T-cell (primary cell): ENCODE measurements around the gene BRD2. TPM values are rescaled to one million over a fixed set of nuclear protein-coding genes. Genes with fewer than 3 reads are reported as not detected.
A peak's percentile ranks its signal among the peaks of the same experiment; 100 is the strongest.

Experiments
- ATAC-seq, 4 experiments: fragments of 200-7000 bp in 3 of 4; fragments of 150-1000 bp in 1 of 4; cut with Tn5 transposase; replicated peaks in 1 of 4; 1 replicate in 3 of 4; 2 replicates in 1 of 4; pipeline ENCODE4 v1.10.0; 2021; ENCODE audit warnings: moderate library complexity in 3 of 4, mild to moderate bottlenecking in 2 of 4, moderate number of reproducible peaks in 1 of 4
- CTCF ChIA-PET, 2 donors: fragments of 300-600 bp; sonication (Branson Sonifier 250); formaldehyde crosslinking; loops; one replicate each; lab custom pipeline; 2022; ENCODE audit warnings: antibody characterized with exemption in 2 of 2; lab: Charles Lee
- POLR2A ChIA-PET, 2 donors: fragments of 300-600 bp; sonication (Branson Sonifier 250); formaldehyde crosslinking; loops; one replicate each; lab custom pipeline; 2022; ENCODE audit warnings: antibody characterized with exemption in 2 of 2; lab: Charles Lee
- DNase-seq, 35 experiments: peaks; one replicate each; pipeline versions ENCODE4 v3.0.0 to v3.0.0-alpha.2; 2013 to 2023
- H3K27ac ChIP-seq: one replicate; pipeline ENCODE4 v1.5.1; 2013; ENCODE audit warnings: low read length
- H3K27me3 ChIP-seq, 2 experiments: replicated peaks in 1 of 2; 1 replicate in 1 of 2; 2 replicates in 1 of 2; pipeline versions ENCODE4 v1.6.1 to v1.7.0; 2013; ENCODE audit warnings: low read length in 1 of 2, mixed read lengths in 1 of 2; ENCODE audit not compliant: control insufficient read depth in 2 of 2, insufficient read depth in 2 of 2; ENCODE audit errors: extremely low read depth in 1 of 2
- H3K36me3 ChIP-seq, 2 donors: 1 replicate in 1 of 2; 2 replicates in 1 of 2; pipeline versions ENCODE4 v1.6.1 to v1.7.0; 2013; ENCODE audit warnings: low read length in 1 of 2; ENCODE audit not compliant: control insufficient read depth in 2 of 2, insufficient read depth in 1 of 2; ENCODE audit errors: extremely low read depth in 1 of 2
- H3K4me1 ChIP-seq, 2 experiments: 1 replicate in 1 of 2; 2 replicates in 1 of 2; pipeline versions ENCODE4 v1.6.1 to v1.7.0; 2013; ENCODE audit warnings: low read length in 2 of 2, mixed read lengths in 1 of 2; ENCODE audit not compliant: insufficient read depth in 2 of 2, control insufficient read depth in 1 of 2; ENCODE audit errors: extremely low read depth in 1 of 2
- H3K4me3 ChIP-seq, 2 donors: 1 replicate in 1 of 2; 2 replicates in 1 of 2; pipeline versions ENCODE4 v1.5.1 to v1.7.0; 2013; ENCODE audit warnings: mild to moderate bottlenecking in 2 of 2, low read length in 1 of 2, moderate library complexity in 1 of 2; ENCODE audit not compliant: control insufficient read depth in 1 of 2; ENCODE audit errors: extremely low read depth in 1 of 2
- H3K9me3 ChIP-seq: 2 replicates; pipeline ENCODE4 v1.7.0; 2013
- H3K27ac Mint-ChIP-seq, 2 donors: one replicate each; pipeline ENCODE4 v1.8.0; 2020 to 2021; ENCODE audit warnings: mild to moderate bottlenecking in 2 of 2, mixed read lengths in 2 of 2
- H3K27me3 Mint-ChIP-seq, 2 donors: one replicate each; pipeline ENCODE4 v1.8.0; 2021 to 2022; ENCODE audit warnings: mixed read lengths in 2 of 2
- H3K36me3 Mint-ChIP-seq: one replicate; pipeline ENCODE4 v1.8.0; 2021; ENCODE audit warnings: mixed read lengths
- H3K4me1 Mint-ChIP-seq, 3 donors: one replicate each; pipeline ENCODE4 v1.8.0; 2020 to 2022; ENCODE audit warnings: mixed read lengths in 3 of 3, mild to moderate bottlenecking in 1 of 3
- H3K4me3 Mint-ChIP-seq, 3 donors: one replicate each; pipeline ENCODE4 v1.8.0; 2020 to 2022; ENCODE audit warnings: mild to moderate bottlenecking in 3 of 3, mixed read lengths in 3 of 3, moderate library complexity in 3 of 3
- H3K9me3 Mint-ChIP-seq, 3 donors: one replicate each; pipeline ENCODE4 v1.8.0; 2020 to 2022; ENCODE audit warnings: mixed read lengths in 3 of 3
- WGBS: methylation state at CpG from one replicate; pipeline ENCODE4 v1.1.5; 2013; ENCODE audit warnings: missing lambda C conversion rate; ENCODE audit not compliant: insufficient coverage; 5-methylcytosine and 5-hydroxymethylcytosine counted together
- total RNA-seq, 35 experiments: library from RNA in 6 of 35; stranded (reverse) in 6 of 35; fragments of 120-200 nt in 1 of 35; gene quantifications; one replicate each; pipeline versions ENCODE4 v1.2.1 to v1.2.4 and lab custom pipeline; 2013 to 2026

The BRD2 gene
- total RNA-seq, 5 donors from 2014 or later (not counting 1 experiment from before 2014, with no cell fraction given): 320 to 383 (median 358) TPM

- Mint-ChIP-seq H3K27ac (peak overlapping the region in 1 of 2 donors; percentile 1), H3K36me3 (peaks cover 24% of the 10 kb centered on the region), H3K4me1 (peaks cover 3 to 18% (median 5%) of the 10 kb centered on the region in 3 donors), H3K9me3 (no peaks in the 10 kb centered on the region), H3K27me3 (no peaks in the 10 kb centered on the region), H3K4me3 (no peak overlapping the region)
- peaks cover 0 to 13% of the 10 kb centered on the region in 2 donors for H3K36me3 ChIP-seq
- no peaks in the 10 kb centered on the region for H3K9me3 ChIP-seq
- DNase-seq (peak; percentile 35 to 87 (median 70)), ATAC-seq (peak; percentile 40 to 73 (median 62))
- no CpG with 5 or more reads among the region's 3 CpGs for WGBS
- ChIA-PET POLR2A (interaction anchor here in 1 of 2 donors (0.7 to 1.4 kb wide), 5 partner anchors 19 to 51 kb away, joined by 3 to 7 read pairs (median 3); partner anchors contain the start of gene HLA-DMA), CTCF (interaction anchor here (0.5 to 5.3 kb wide), 38 partner anchors 8 to 726 kb away, joined by 3 to 124 read pairs (median 4); partner anchors contain the start of genes HLA-DMA (in 2 of the 2), BRD2 (in 1 of the 2), PSMB9 (in 1 of the 2) and TAP2 (in 1 of the 2))
- H3K27ac ChIP-seq: no peak overlapping the region
- peaks cover 0 to 3% of the 10 kb centered on the region in 2 experiments for H3K4me1 ChIP-seq
- H3K27me3 ChIP-seq: no peaks in the 10 kb centered on the region
- no peak overlapping the region for H3K4me3 ChIP-seq
Observed at GRCh38 chr6:32933661-32934085, 34.7 kb upstream of the BRD2 start.

- ChIA-PET POLR2A (no interaction called here), CTCF (interaction anchor here in 1 of 2 donors (2.8 to 5.3 kb wide), 2 partner anchors 32 to 47 kb away, joined by 30 to 124 read pairs; partner anchors contain the start of gene BRD2)
- Mint-ChIP-seq H3K27ac (no peak overlapping the region), H3K27me3 (no peaks in the 10 kb centered on the region), H3K4me1 (peaks cover 12 to 30% (median 14%) of the 10 kb centered on the region in 3 donors), H3K9me3 (no peaks in the 10 kb centered on the region), H3K36me3 (peaks cover 24% of the 10 kb centered on the region), H3K4me3 (no peak overlapping the region)
- peaks cover 0 to 13% of the 10 kb centered on the region in 2 donors for H3K36me3 ChIP-seq
- H3K27ac ChIP-seq: no peak overlapping the region
- no peak for DNase-seq
- H3K4me3 ChIP-seq: no peak overlapping the region
- H3K27me3 ChIP-seq: no peaks in the 10 kb centered on the region
- no peaks in the 10 kb centered on the region for H3K9me3 ChIP-seq
- H3K4me1 ChIP-seq: peaks cover 10 to 16% of the 10 kb centered on the region in 2 experiments
- WGBS: 94% methylated on average over 4 of the region's 4 CpGs
- ATAC-seq: no peak
Observed at GRCh38 chr6:32935551-32936238, 32.7 kb upstream of the BRD2 start.

GRCh38 chr6:32936239-32937152 is 31.9 kb upstream of the BRD2 start:
- no peak overlapping the region for H3K27ac ChIP-seq
- POLR2A ChIA-PET: no interaction called here

GRCh38 chr6:32937230-32937633 is 31.2 kb upstream of the BRD2 start:
- H3K4me3 ChIP-seq: no peak overlapping the region
- ChIA-PET CTCF (interaction anchor here (0.6 to 1.1 kb wide), 4 partner anchors 17 to 83 kb away, joined by 3 to 5 read pairs (median 3); partner anchors contain the start of gene PSMB9 (in 1 of the 2)), POLR2A (no interaction called here)
- H3K36me3 ChIP-seq: peaks cover 0 to 13% of the 10 kb centered on the region in 2 donors
- Mint-ChIP-seq H3K9me3 (no peaks in the 10 kb centered on the region), H3K4me3 (no peak overlapping the region), H3K36me3 (peaks cover 24% of the 10 kb centered on the region), H3K4me1 (peaks cover 27 to 44% (median 29%) of the 10 kb centered on the region in 3 donors), H3K27ac (no peak overlapping the region), H3K27me3 (no peaks in the 10 kb centered on the region)
- no peak for ATAC-seq
- 100% methylated on average over 3 of the region's 8 CpGs for WGBS
- no peaks in the 10 kb centered on the region for H3K27me3 ChIP-seq
- peaks cover 24 to 31% of the 10 kb centered on the region in 2 experiments for H3K4me1 ChIP-seq
- no peaks in the 10 kb centered on the region for H3K9me3 ChIP-seq
- DNase-seq: no peak
- no peak overlapping the region for H3K27ac ChIP-seq

More at GRCh38 chr6:32936239-32937152, 31.9 kb upstream of the BRD2 start:
- CTCF ChIA-PET: interaction anchor here in 1 of 2 donors (5.3 kb wide), 1 partner anchor 46 kb away, joined by 124 read pairs; no protein-coding TSS in a partner anchor
- ATAC-seq (no peak), DNase-seq (no peak)
- peaks cover 24% of the 10 kb centered on the region for H3K36me3 Mint-ChIP-seq
- H3K9me3 ChIP-seq: no peaks in the 10 kb centered on the region
- no peaks in the 10 kb centered on the region for H3K27me3 ChIP-seq
- H3K27ac Mint-ChIP-seq: peak overlapping the region in 1 of 2 donors; percentile 53
- H3K4me1 Mint-ChIP-seq: peaks cover 20 to 38% (median 22%) of the 10 kb centered on the region in 3 donors
- no peak overlapping the region for H3K4me3 ChIP-seq
- H3K27me3 Mint-ChIP-seq: no peaks in the 10 kb centered on the region
- H3K4me3 Mint-ChIP-seq: no peak overlapping the region
- H3K4me1 ChIP-seq: peaks cover 18 to 24% of the 10 kb centered on the region in 2 experiments
- H3K36me3 ChIP-seq: peaks cover 0 to 13% of the 10 kb centered on the region in 2 donors
- no peaks in the 10 kb centered on the region for H3K9me3 Mint-ChIP-seq
- WGBS: 93% methylated on average over 10 of the region's 12 CpGs

- DNase-seq (no peak), ATAC-seq (no peak)
- no peak overlapping the region for H3K27ac ChIP-seq
- Mint-ChIP-seq H3K4me3 (no peak overlapping the region), H3K27me3 (no peaks in the 10 kb centered on the region), H3K27ac (no peak overlapping the region), H3K36me3 (peaks cover 24% of the 10 kb centered on the region), H3K9me3 (no peaks in the 10 kb centered on the region), H3K4me1 (peaks cover 38 to 54% (median 41%) of the 10 kb centered on the region in 3 donors)
- no peaks in the 10 kb centered on the region for H3K27me3 ChIP-seq
- H3K4me1 ChIP-seq: peaks cover 36 to 42% of the 10 kb centered on the region in 2 experiments
- H3K36me3 ChIP-seq: peaks cover 0 to 13% of the 10 kb centered on the region in 2 donors
- ChIA-PET CTCF (interaction anchor here in 1 of 2 donors (0.6 to 3.6 kb wide), 2 partner anchors 15 to 245 kb away, joined by 3 to 80 read pairs; partner anchors contain the start of gene HLA-DMA), POLR2A (no interaction called here)
- WGBS: 97% methylated on average over 6 of the region's 7 CpGs
- no peak overlapping the region for H3K4me3 ChIP-seq
- H3K9me3 ChIP-seq: no peaks in the 10 kb centered on the region
Observed at GRCh38 chr6:32938494-32938893, 29.9 kb upstream of the BRD2 start.
